T-cell (primary cell): ENCODE measurements around the gene LYZL6. TPM values are rescaled to one million over a fixed set of nuclear protein-coding genes. Genes with fewer than 3 reads are reported as not detected.

Experiments
- ATAC-seq, 4 experiments: fragments of 200-7000 bp in 3 of 4; fragments of 150-1000 bp in 1 of 4; cut with Tn5 transposase; replicated peaks in 1 of 4; 1 replicate in 3 of 4; 2 replicates in 1 of 4; pipeline ENCODE4 v1.10.0; 2021; ENCODE audit warnings: moderate library complexity in 3 of 4, mild to moderate bottlenecking in 2 of 4, moderate number of reproducible peaks in 1 of 4
- CTCF ChIA-PET, 2 donors: fragments of 300-600 bp; sonication (Branson Sonifier 250); formaldehyde crosslinking; loops; one replicate each; lab custom pipeline; 2022; ENCODE audit warnings: antibody characterized with exemption in 2 of 2; lab: Charles Lee
- POLR2A ChIA-PET, 2 donors: fragments of 300-600 bp; sonication (Branson Sonifier 250); formaldehyde crosslinking; loops; one replicate each; lab custom pipeline; 2022; ENCODE audit warnings: antibody characterized with exemption in 2 of 2; lab: Charles Lee
- DNase-seq, 35 experiments: peaks; one replicate each; pipeline versions ENCODE4 v3.0.0 to v3.0.0-alpha.2; 2013 to 2023
- H3K27ac ChIP-seq: one replicate; pipeline ENCODE4 v1.5.1; 2013; ENCODE audit warnings: low read length
- H3K27me3 ChIP-seq, 2 experiments: replicated peaks in 1 of 2; 1 replicate in 1 of 2; 2 replicates in 1 of 2; pipeline versions ENCODE4 v1.6.1 to v1.7.0; 2013; ENCODE audit warnings: low read length in 1 of 2, mixed read lengths in 1 of 2; ENCODE audit not compliant: control insufficient read depth in 2 of 2, insufficient read depth in 2 of 2; ENCODE audit errors: extremely low read depth in 1 of 2
- H3K36me3 ChIP-seq, 2 donors: 1 replicate in 1 of 2; 2 replicates in 1 of 2; pipeline versions ENCODE4 v1.6.1 to v1.7.0; 2013; ENCODE audit warnings: low read length in 1 of 2; ENCODE audit not compliant: control insufficient read depth in 2 of 2, insufficient read depth in 1 of 2; ENCODE audit errors: extremely low read depth in 1 of 2
- H3K4me1 ChIP-seq, 2 experiments: 1 replicate in 1 of 2; 2 replicates in 1 of 2; pipeline versions ENCODE4 v1.6.1 to v1.7.0; 2013; ENCODE audit warnings: low read length in 2 of 2, mixed read lengths in 1 of 2; ENCODE audit not compliant: insufficient read depth in 2 of 2, control insufficient read depth in 1 of 2; ENCODE audit errors: extremely low read depth in 1 of 2
- H3K4me3 ChIP-seq, 2 donors: 1 replicate in 1 of 2; 2 replicates in 1 of 2; pipeline versions ENCODE4 v1.5.1 to v1.7.0; 2013; ENCODE audit warnings: mild to moderate bottlenecking in 2 of 2, low read length in 1 of 2, moderate library complexity in 1 of 2; ENCODE audit not compliant: control insufficient read depth in 1 of 2; ENCODE audit errors: extremely low read depth in 1 of 2
- H3K9me3 ChIP-seq: 2 replicates; pipeline ENCODE4 v1.7.0; 2013
- H3K27ac Mint-ChIP-seq, 2 donors: one replicate each; pipeline ENCODE4 v1.8.0; 2020 to 2021; ENCODE audit warnings: mild to moderate bottlenecking in 2 of 2, mixed read lengths in 2 of 2
- H3K27me3 Mint-ChIP-seq, 2 donors: one replicate each; pipeline ENCODE4 v1.8.0; 2021 to 2022; ENCODE audit warnings: mixed read lengths in 2 of 2
- H3K36me3 Mint-ChIP-seq: one replicate; pipeline ENCODE4 v1.8.0; 2021; ENCODE audit warnings: mixed read lengths
- H3K4me1 Mint-ChIP-seq, 3 donors: one replicate each; pipeline ENCODE4 v1.8.0; 2020 to 2022; ENCODE audit warnings: mixed read lengths in 3 of 3, mild to moderate bottlenecking in 1 of 3
- H3K4me3 Mint-ChIP-seq, 3 donors: one replicate each; pipeline ENCODE4 v1.8.0; 2020 to 2022; ENCODE audit warnings: mild to moderate bottlenecking in 3 of 3, mixed read lengths in 3 of 3, moderate library complexity in 3 of 3
- H3K9me3 Mint-ChIP-seq, 3 donors: one replicate each; pipeline ENCODE4 v1.8.0; 2020 to 2022; ENCODE audit warnings: mixed read lengths in 3 of 3
- WGBS: methylation state at CpG from one replicate; pipeline ENCODE4 v1.1.5; 2013; ENCODE audit warnings: missing lambda C conversion rate; ENCODE audit not compliant: insufficient coverage; 5-methylcytosine and 5-hydroxymethylcytosine counted together
- total RNA-seq, 35 experiments: library from RNA in 6 of 35; stranded (reverse) in 6 of 35; fragments of 120-200 nt in 1 of 35; gene quantifications; one replicate each; pipeline versions ENCODE4 v1.2.1 to v1.2.4 and lab custom pipeline; 2013 to 2026

The LYZL6 gene, protein sequence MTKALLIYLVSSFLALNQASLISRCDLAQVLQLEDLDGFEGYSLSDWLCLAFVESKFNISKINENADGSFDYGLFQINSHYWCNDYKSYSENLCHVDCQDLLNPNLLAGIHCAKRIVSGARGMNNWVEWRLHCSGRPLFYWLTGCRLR
- total RNA-seq: not detected
- not detected for total RNA-seq (2013)
- 0 reads per million in 29 experiments for total RNA-seq (lab: John Stamatoyannopoulos, UW)

DNA sequence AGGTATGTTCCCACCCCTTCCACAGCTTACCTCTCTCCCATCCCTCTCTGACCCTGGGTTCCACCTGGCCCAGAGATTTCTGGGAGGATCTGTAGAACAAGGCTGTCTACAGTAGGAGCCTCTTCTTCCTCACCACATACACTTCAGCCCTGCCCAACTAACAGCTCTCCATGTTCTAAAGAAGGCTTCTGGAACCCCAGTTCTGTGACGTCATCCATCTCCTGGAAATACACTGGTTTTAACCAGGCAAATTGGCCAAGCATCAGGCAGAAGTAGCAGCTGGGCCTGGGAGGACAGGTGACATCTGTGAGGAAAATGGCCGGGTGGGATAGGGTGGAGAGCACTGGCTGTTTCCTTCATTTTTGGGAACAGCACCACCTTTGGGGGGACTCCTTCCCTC lies at the start of gene LYZL6:
LYZL6 (minus strand) TSS at position 177 of the 400 bp plus-strand sequence. CDS start 4,357 bp downstream, outside the sequence.
- CTCF ChIA-PET: interaction anchor here in 1 of 2 donors (0.7 kb wide), 1 partner anchor 252 kb away, joined by 3 read pairs; no protein-coding TSS in a partner anchor
- POLR2A ChIA-PET: no interaction called here

DNA sequence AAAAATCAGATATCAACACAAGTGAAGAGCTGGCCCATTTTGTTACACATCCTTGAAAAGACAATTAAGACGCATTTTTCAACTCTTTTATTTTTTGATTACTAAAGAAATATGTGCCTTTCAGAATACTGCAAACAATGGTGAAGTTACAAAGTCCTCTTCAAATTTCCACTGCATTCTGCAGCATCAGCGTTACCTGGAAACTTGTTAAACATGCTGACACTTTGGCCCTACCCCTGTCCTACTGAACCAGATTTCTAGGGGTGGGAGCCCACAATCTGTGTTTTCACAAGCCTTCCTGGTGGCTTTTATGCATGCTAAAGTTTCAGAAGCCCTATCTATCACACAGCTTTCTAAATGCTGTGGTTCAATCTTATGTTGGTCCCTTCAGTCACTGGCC lies 47.6 kb upstream of the LYZL6 start:
- Histone ChIP-seq H3K4me1 (no peaks in the 10 kb centered on the region), H3K27ac (no peak overlapping the region), H3K4me3 (no peak overlapping the region), H3K27me3 (peaks cover 0 to 6% of the 10 kb centered on the region in 2 experiments), H3K36me3 (no peaks in the 10 kb centered on the region), H3K9me3 (no peaks in the 10 kb centered on the region)
- Mint-ChIP-seq H3K27ac (no peak overlapping the region), H3K9me3 (peaks cover 0 to 6% (median 5%) of the 10 kb centered on the region in 3 donors), H3K4me3 (no peak overlapping the region), H3K4me1 (no peaks in the 10 kb centered on the region), H3K27me3 (peaks cover 12 to 16% of the 10 kb centered on the region in 2 donors), H3K36me3 (peaks cover 3% of the 10 kb centered on the region)
- POLR2A ChIA-PET: no interaction called here
- 75% methylated on average over 1 of the region's 2 CpGs for WGBS
- DNase-seq (no peak), ATAC-seq (no peak)
- CTCF ChIA-PET: no interaction called here

More for the DNA sequence above, at the start of gene LYZL6:
- ATAC-seq (no peak), DNase-seq (no peak)
- Histone ChIP-seq H3K36me3 (no peaks in the 10 kb centered on the region), H3K4me3 (no peak within 1 kb of the TSS), H3K4me1 (peaks cover 0 to 10% of the 10 kb centered on the region in 2 experiments), H3K9me3 (no peaks in the 10 kb centered on the region), H3K27me3 (no peaks in the 10 kb centered on the region), H3K27ac (no peak within 1 kb of the TSS)
- Mint-ChIP-seq H3K27ac (peak within 1 kb of the TSS in 1 of 2 donors; percentile 56), H3K4me3 (no peak within 1 kb of the TSS), H3K4me1 (peaks cover 0 to 2% (median 0%) of the 10 kb centered on the region in 3 donors), H3K27me3 (peaks cover 0 to 4% of the 10 kb centered on the region in 2 donors), H3K36me3 (no peaks in the 10 kb centered on the region), H3K9me3 (no peaks in the 10 kb centered on the region)
- WGBS: no CpG with 5 or more reads among the region's 2 CpGs

DNA sequence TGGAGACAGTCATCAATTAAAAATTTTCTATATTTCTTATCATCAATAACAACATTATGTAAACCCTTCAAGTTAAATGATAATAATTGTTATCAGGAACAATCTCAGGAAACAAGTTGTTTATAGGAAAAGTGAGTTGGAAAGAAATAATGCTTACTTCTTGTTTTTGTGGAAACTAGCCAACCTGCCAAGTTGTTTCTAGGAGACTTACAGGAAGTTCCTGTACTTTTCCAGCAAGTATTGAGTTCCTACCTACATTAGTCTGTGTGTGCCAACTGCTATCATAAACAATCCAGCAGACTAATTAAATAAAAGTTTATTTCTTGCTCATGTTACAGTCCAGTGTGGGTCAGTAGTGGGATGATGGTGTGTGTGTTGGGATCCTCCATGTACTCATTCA lies 44.7 kb upstream of the LYZL6 start:
- DNase-seq: no peak
- peaks cover 0 to 16% of the 10 kb centered on the region in 2 experiments for H3K27me3 ChIP-seq

DNA sequence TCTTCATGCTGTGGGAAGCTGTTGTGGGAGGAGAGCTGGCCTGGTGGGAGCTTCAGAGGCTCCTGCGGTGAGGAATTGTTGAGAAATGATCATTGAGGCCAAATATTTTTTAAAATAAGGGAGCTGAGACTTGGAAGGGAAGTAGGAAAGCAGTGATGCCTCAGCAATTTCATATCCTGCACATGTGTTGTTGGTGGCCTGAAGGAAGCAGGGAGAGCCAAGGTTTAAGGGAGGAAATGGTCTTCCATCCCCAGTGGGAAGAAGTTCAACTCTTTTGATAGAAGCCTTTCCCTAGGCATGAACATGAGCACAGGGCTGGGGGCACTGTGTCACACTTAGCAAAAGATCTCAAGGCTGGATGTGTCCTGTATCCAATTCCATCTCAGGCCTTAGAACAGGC lies 43.1 kb upstream of the LYZL6 start, which contains the start of gene CCL14:
CCL14 (minus strand) TSS at position 87 of the 400 bp plus-strand sequence; CDS start at position 7, 80 bp downstream.
- 100% methylated on average over 1 of the region's 1 CpG for WGBS
- no peak within 1 kb of the TSS for H3K27ac Mint-ChIP-seq
- H3K27me3 ChIP-seq: peaks cover 0 to 10% of the 10 kb centered on the region in 2 experiments
- no peak for DNase-seq
- no peak for ATAC-seq
- no peak within 1 kb of the TSS for H3K27ac ChIP-seq
- peaks cover 0 to 7% of the 10 kb centered on the region in 2 donors for H3K27me3 Mint-ChIP-seq
- ChIA-PET POLR2A (no interaction called here), CTCF (no interaction called here)
- peaks cover 3% of the 10 kb centered on the region for H3K36me3 Mint-ChIP-seq
- H3K9me3 Mint-ChIP-seq: peaks cover 0 to 6% (median 5%) of the 10 kb centered on the region in 3 donors
- H3K4me3 ChIP-seq: no peak within 1 kb of the TSS
- no peak within 1 kb of the TSS for H3K4me3 Mint-ChIP-seq
- no peaks in the 10 kb centered on the region for H3K4me1 Mint-ChIP-seq
- H3K4me1 ChIP-seq: peaks cover 0 to 9% of the 10 kb centered on the region in 2 experiments
- H3K9me3 ChIP-seq: no peaks in the 10 kb centered on the region
- H3K36me3 ChIP-seq: no peaks in the 10 kb centered on the region

More for the DNA sequence above, 44.7 kb upstream of the LYZL6 start:
- H3K4me1 Mint-ChIP-seq: no peaks in the 10 kb centered on the region
- no peak overlapping the region for H3K4me3 Mint-ChIP-seq
- Histone ChIP-seq H3K4me3 (no peak overlapping the region), H3K9me3 (no peaks in the 10 kb centered on the region), H3K4me1 (no peaks in the 10 kb centered on the region), H3K36me3 (no peaks in the 10 kb centered on the region), H3K27ac (no peak overlapping the region)
- ChIA-PET CTCF (interaction anchor here in 1 of 2 donors (0.6 kb wide), 1 partner anchor 469 kb away, joined by 3 read pairs; no protein-coding TSS in a partner anchor), POLR2A (no interaction called here)
- no peak for ATAC-seq
- peaks cover 3% of the 10 kb centered on the region for H3K36me3 Mint-ChIP-seq
- no peak overlapping the region for H3K27ac Mint-ChIP-seq
- peaks cover 0 to 6% (median 5%) of the 10 kb centered on the region in 3 donors for H3K9me3 Mint-ChIP-seq
- peaks cover 12 to 17% of the 10 kb centered on the region in 2 donors for H3K27me3 Mint-ChIP-seq

DNA sequence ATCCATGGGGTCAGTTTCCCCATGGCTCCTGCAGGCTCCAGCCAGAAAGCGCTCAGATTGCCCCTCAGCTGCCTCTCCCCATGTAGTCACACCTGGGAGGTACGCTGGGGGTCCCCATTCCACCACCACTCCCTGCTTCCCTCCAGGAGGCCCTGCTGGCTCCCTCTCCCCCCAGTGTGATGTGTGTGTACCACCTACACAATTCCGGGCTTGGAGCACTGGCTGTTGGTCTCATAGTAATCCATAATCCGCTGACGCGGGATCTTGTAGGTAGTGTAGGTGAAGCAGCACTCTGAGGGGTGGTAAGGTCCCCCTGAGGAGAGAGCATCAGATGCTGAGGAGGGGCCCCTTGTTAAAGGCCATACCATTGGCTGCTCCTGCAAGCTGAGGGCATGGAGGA lies 40.6 kb upstream of the LYZL6 start:
- DNase-seq: no peak
- CTCF ChIA-PET: no interaction called here
- H3K4me3 Mint-ChIP-seq: no peak overlapping the region
- WGBS: no CpG with 5 or more reads among the region's 6 CpGs
- Histone ChIP-seq H3K27me3 (peaks cover 0 to 10% of the 10 kb centered on the region in 2 experiments), H3K36me3 (no peaks in the 10 kb centered on the region), H3K4me3 (no peak overlapping the region), H3K4me1 (peaks cover 0 to 9% of the 10 kb centered on the region in 2 experiments), H3K9me3 (no peaks in the 10 kb centered on the region), H3K27ac (no peak overlapping the region)
- peaks cover 3 to 10% of the 10 kb centered on the region in 2 donors for H3K27me3 Mint-ChIP-seq
- H3K4me1 Mint-ChIP-seq: no peaks in the 10 kb centered on the region
- H3K9me3 Mint-ChIP-seq: peaks cover 0 to 6% (median 3%) of the 10 kb centered on the region in 3 donors
- POLR2A ChIA-PET: no interaction called here
- peaks cover 3% of the 10 kb centered on the region for H3K36me3 Mint-ChIP-seq
- no peak overlapping the region for H3K27ac Mint-ChIP-seq
- ATAC-seq: no peak

DNA sequence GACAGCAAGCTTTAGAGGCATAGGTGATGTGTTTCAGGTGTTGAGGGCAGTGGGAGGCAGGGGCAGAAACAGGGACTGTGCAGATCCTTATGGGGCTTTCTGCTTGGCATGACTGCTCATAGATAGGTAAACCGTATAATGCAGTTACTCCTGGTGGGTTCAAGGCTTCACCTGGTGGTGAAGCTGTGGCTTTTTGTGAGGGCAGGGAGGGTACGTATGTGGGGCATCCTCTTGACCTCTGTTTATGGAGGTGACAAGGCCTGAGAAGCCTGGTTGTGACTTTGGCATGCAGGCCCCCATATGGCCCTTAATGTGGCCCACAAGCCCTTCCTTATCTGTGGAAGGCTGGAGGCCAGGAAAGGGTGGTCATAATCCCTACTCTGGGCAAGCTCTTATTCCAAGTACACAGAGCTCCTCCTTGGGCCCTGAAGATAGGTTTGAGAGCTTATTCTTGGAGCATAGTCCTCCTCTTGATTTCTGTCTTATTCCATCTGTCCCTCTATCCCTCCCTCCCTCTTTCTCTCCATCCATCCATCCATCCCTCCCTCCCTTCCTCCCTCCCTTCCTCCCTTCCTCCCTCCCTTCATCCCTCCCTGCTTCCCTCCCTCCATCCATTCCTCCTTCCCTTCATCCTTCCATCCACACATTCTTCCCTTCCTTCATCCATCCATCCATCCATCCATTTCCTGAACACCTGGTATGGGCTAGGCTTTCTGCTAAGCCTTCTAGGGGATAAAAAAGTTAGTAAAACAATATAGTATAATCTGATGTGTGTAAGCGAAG lies 39.1 kb upstream of the LYZL6 start:
- no peak overlapping the region for H3K27ac Mint-ChIP-seq
- H3K4me1 Mint-ChIP-seq: no peaks in the 10 kb centered on the region
- H3K9me3 Mint-ChIP-seq: no peaks in the 10 kb centered on the region
- no peak overlapping the region for H3K4me3 ChIP-seq
- H3K4me3 Mint-ChIP-seq: no peak overlapping the region
- WGBS: 82% methylated on average over 2 of the region's 3 CpGs
- peaks cover 0 to 11% of the 10 kb centered on the region in 2 experiments for H3K27me3 ChIP-seq
- H3K9me3 ChIP-seq: no peaks in the 10 kb centered on the region
- H3K4me1 ChIP-seq: peaks cover 0 to 9% of the 10 kb centered on the region in 2 experiments
- ChIA-PET CTCF (interaction anchor here in 1 of 2 donors (0.5 to 1.0 kb wide), 3 partner anchors 18 to 1334 kb away, joined by 3 to 4 read pairs (median 3); no protein-coding TSS in a partner anchor), POLR2A (no interaction called here)
- no peaks in the 10 kb centered on the region for H3K36me3 Mint-ChIP-seq
- no peak overlapping the region for H3K27ac ChIP-seq
- no peaks in the 10 kb centered on the region for H3K36me3 ChIP-seq
- no peak for ATAC-seq
- H3K27me3 Mint-ChIP-seq: peaks cover 8 to 10% of the 10 kb centered on the region in 2 donors
- DNase-seq: no peak
